ENCODE data around the gene EPHA8.

The EPHA8 gene

DNA sequence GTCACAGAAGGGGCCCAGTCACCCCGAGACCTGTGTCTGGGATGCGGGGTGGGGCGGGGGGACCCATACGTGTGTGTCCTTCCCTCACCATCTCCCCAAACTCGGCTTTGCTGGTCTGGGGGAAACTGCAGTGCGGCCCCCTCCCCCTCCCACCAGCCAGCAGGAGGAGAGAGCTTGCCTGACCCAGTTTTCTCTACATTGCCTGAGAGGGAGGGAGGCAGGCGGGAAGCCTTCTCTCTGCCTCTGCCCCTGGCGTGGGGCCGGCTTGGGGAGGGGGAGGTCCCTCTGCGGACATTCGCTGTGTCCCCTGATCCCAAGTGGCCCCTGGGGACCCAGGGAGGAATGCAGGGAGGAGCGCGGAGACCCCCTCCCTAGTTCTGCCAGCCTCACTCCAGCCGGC, 3.9 kb downstream of the EPHA8 start:
- DNase-seq (ENCODE audit: low read depth), result no peak

DNA sequence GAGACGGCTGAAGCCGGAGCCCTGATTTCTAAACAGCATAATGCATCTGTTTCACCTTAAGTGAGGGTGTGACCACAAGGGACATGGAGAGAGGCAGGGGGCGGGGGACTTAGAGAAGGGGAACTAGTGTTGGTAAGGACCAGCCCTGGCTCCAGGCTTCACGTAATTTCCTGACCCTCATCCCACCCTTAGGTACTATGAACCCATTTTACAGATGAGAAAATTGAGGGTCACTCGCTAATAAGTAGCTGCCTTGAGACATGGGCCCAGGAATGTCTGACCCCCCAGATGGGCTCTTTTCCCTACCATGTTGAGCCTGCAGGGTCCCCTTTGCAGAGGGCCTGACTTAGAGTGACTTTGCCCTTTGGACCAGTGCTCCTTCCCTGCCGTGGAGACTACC, 4.7 kb downstream of the EPHA8 start:
- DNase-seq (ENCODE audit: low read depth), result no peak

DNA sequence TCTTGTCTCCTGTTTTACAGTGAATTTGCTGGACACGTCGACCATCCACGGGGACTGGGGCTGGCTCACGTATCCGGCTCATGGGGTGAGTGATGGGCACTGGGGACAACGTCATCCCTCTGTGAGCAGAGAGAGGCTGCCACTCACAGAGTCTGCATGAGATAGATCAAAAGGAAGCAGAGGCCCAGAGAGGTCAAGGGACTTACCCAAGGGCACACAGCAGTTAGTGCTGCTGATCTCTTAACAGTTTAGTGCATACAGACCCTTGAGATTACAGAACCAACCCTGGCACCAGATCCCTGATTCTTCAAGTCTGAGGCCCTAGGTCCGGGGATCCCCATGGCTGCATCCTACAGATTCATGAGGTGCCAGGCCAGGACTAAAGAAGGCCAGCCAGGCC, 6.0 kb downstream of the EPHA8 start:
- no peak for DNase-seq (ENCODE audit: low read depth)

DNA sequence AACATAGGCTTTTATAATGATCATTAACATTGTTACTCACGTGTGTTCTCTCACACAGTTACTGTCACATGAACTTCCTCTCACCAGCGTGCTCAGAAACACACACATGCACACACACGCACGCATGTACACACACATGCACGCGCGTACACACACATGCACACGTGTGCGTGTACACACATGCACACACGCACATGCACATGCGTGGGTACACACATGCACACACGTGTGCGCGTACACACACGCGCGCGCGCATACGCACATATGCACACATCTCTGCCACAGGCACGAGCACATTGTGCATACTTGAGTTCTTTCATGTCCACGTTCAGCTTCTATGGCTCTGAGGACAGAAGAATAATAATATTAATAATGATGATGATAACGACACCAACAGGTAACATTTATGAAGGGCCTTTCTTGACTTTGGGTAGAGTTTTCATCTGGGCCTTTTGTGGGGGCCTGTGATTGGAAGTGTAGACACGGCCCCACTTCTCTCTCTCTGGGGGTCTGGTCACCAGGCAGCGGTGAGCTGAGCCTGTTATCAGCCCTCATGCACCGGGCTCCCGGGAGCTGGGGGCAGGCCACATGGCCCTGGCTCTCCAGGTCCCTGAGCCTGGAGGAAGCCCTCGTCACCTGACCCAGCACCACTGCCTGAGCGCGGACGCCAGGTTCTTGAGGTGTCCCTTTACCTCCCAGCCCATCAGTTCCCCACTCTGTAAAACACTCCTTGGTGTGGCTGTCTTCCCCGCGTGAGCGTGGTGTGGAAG, 7.0 kb downstream of the EPHA8 start:
- no peak for DNase-seq (ENCODE audit: low read depth)

DNA sequence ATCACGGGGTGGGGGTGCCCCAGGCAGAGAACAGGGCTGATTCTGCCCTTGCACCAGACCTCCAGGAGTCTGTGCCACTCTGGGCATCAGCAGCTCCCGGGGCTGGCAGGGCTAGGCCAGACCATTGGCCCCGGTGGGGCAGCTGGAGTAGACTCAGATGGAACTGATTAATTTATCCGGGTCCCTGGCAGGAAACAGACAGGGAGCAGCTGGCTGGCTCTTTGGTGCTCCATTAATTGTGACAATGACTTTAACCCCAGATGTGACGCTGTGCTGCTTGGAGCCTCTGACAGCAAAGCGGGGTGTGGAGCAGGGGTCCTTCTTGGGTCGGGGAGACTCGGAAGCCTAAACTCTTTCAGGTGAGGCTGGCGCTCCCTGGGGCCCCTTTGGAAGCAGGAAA, 9.5 kb downstream of the EPHA8 start:
- no peak for DNase-seq (ENCODE audit: low read depth)

DNA sequence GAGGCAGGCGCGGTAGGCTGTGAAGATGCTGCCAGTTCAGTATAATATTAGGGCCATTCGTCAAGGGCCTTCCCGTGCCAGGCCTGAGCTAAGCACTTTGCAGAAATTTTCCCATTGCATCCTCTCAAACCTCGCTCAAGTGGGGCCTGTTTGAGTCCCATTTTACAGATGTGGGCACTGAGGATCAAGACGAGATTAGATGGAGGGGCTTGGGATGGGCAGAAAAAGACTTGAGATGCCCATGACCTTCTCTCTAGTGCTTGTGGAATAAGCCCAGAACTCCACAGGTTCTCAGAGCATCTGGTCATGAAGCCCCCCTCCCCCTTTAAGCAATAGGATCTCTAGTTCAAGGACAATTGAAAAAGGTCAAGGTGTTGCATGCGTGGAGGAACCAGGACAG, 9.9 kb downstream of the EPHA8 start:
- DNase-seq (ENCODE audit: low read depth), result no peak

DNA sequence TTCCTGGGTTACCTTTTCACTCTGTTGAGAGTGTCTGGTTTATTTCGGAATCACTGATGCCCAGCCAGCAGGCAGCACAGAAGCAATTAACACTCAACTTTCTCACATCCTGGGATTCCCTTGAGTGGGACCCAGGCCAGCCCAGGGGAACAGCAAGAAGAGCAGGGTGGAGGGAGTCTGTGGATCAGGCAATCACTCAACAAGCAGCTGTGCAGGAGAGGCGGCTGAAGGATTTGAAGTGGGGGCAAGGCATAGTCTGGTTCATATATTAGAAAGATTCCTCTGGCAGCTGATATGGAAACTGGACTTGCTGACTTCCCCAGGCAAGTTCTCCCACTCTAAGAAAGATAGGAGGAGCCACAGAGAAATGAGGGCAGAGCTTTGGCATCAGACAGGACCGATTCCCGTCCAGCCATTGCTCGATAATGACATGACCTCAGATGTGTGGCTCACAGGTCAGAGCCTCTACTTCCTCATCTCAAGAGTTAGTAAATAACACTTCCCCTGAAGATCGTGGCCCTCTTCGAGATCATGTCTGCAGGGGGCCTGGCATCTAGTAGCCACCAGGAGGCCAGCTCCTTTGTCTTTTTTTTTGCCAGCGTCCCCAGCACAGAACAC, 12.4 kb downstream of the EPHA8 start:
- DNase-seq (ENCODE audit: low read depth), result no peak

DNA sequence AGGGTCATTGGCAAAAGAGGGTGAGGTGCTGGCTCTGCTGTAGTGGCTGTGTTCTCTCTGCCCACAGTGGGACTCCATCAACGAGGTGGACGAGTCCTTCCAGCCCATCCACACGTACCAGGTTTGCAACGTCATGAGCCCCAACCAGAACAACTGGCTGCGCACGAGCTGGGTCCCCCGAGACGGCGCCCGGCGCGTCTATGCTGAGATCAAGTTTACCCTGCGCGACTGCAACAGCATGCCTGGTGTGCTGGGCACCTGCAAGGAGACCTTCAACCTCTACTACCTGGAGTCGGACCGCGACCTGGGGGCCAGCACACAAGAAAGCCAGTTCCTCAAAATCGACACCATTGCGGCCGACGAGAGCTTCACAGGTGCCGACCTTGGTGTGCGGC, 12.9 kb downstream of the EPHA8 start:
- no peak for DNase-seq (ENCODE audit: low read depth)

DNA sequence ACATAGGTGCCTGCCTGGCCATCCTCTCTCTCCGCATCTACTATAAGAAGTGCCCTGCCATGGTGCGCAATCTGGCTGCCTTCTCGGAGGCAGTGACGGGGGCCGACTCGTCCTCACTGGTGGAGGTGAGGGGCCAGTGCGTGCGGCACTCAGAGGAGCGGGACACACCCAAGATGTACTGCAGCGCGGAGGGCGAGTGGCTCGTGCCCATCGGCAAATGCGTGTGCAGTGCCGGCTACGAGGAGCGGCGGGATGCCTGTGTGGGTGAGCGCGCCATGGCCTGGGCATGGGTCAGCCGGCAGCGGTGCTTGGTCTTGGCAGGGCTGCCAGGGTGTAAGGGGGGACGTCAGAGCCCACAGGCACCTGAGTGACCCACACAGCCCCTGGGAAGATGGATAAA, 13.3 kb downstream of the EPHA8 start:
- DNase-seq (ENCODE audit: low read depth), result no peak

DNA sequence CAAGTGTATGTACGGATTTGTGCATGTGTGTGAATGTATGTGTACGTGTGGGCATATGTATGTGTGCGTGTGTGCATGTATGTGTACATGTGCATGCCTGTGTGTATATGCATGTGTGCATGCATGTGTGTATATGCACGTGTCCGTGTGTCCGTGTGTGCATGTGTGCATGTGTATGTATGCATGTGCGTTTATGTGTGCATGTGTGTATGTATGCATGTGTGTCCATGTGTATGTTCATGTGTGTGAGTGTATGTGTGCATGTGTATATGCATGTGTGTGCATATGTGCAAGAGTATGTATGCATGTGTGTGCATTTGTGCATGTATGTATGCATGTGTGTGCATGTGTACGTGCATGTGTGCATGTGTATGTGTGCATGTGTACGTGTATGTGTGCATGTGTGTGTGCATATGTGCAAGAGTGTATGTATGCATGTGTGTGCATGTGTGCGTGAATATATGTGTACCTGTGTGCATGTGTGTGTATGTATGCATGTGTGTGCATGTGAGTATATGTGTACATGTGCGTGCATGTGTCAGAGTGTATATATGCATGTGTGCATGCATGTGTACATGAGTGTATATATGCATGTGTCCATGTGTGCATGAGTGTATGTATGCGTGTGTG, 15.6 kb downstream of the EPHA8 start:
- no peak for DNase-seq (ENCODE audit: low read depth)

DNA sequence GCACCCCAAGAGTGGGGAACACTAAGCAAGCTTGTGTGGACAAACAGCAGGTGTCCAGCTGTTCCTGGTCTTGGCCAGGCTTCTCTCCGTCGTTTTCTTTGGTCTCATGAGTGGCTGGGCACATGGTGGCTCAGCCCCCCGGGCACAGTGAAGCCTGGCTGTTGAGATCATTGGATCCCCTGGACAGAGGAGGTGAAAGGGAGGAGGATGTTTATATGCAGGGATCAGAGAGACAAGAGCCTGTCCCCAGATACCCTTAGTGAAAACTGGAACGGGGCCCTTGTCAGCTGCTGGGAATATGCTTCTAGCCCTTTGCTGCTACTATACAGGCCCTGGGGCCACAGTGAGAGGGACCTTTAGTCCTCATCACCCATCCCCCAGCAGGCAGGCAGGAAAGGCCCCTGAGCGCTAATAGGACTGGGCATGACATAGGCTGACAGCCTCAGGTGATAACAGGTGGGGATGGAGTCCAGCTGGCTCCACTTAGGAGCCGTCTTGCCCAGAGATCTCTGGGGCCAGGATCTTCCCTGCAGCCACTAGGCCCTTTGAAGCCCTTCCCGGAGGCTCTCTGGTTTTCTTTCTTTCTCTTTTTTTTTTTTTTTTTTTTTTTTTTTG, 16.4 kb downstream of the EPHA8 start:
- no peak for DNase-seq (ENCODE audit: low read depth)

DNA sequence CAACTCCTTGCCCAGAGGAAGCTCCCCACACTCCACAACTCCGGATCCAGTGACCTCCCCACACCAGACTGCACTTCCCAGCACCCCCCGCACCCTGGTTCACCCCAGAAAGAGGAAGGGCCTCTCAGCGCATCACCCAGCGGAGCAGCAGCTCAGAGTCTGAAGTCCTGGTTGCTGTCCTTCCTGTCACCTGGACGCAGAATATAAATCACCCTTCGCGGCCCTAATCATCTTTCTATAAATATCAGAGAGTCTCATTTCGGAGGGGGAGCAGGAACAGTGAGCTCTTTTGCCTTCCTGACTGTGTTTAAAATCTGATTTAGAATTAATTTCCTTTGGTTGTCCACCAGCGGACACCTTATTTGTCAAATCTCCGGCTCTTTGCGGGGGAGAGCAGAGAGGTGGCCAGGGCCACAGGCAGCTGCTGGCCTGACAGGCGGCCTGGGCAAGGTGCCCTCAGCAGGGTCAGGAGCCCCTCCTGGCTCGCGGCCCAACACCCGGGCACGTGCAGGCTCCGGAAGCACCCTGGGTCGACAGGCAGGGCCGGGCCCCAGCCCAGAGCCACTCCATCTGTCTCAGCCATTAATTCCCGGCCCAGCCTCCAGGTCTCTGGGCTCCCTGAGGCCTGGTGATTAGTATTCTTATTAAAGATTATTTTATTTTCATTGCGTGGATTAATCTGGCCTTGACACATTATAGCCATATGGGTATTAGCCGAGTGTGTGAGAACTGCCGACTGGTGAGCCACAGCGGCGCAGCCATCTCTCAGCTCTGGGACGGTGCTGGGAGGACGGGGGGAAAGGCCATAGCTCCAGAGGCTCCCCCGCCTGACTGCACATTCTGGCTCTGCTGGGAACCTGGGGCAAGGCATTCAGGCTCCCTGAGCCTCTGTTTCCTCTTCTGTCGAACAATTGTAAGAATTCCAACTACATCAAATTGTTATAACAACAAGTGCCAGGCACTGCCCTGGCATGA, 19.7 kb downstream of the EPHA8 start:
- no peak for DNase-seq (ENCODE audit: low read depth)

DNA sequence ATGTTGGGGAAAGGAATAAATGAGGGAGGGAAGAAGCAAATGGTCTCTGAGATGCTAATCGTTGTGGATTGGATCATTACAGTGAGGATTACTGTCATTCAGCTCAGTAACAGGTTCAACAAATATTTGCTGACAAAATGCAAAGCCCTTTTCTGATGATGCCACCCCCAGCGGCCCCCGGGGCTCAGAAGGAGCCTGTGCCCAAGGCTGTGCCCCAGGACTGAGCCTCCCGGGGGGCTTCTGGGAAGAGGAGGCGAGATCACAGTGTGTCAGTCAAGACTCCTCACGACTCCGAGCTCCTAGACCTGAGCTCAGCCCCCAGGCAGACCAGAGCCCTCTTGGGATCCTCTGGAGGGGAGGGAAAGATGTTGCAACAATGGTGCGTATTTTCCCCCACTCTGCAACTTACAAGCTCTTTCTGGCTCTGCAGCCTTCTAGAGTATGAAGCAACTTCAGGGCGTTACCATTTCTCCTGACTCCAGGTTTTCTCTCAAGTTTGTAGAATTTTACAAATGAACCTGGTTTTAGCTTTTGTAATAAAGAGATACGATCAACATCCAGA, 20.8 kb downstream of the EPHA8 start:
- no peak for DNase-seq (ENCODE audit: low read depth)

DNA sequence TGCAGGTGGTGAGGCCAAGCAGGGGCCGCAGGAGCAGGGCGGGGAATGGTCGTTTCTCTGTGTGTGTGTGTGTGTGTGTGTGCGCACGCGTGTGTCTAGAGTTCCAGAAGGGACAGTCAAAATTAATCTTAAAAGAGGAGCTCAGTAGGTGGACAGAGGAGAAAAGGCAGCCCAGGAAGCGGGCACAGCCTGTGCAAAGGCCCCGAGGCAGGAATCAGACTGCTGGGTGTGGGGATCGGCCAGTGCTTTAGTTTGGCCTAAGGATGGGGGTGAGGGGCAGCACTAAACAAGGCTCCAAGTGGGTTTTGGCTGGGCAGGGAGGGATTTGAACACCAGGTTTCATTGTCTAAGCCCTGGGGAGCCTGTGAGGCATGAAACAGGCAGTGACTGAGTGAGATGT, 21.7 kb downstream of the EPHA8 start:
- no peak for DNase-seq (ENCODE audit: low read depth)

DNA sequence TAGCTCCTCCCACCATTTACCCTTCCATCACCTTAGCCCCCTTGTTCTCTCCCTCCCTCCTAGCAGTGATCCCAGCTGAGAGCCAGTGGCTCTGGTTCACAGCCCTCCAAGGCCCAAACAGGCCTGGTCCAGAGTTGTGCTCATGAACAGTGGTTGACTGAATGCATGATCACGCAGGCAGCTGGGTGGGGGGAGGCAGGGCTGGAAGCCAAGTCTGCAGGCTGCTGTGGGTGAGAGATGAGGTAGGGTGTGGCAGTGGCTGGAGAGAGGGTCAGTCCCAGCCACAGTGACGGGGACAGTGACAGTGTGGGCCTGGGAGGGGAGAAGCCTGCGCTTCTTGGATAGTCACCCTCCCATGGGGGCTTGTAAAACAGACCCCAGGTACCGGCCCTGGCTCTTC, 22.2 kb downstream of the EPHA8 start:
- no peak for DNase-seq (ENCODE audit: low read depth)

DNA sequence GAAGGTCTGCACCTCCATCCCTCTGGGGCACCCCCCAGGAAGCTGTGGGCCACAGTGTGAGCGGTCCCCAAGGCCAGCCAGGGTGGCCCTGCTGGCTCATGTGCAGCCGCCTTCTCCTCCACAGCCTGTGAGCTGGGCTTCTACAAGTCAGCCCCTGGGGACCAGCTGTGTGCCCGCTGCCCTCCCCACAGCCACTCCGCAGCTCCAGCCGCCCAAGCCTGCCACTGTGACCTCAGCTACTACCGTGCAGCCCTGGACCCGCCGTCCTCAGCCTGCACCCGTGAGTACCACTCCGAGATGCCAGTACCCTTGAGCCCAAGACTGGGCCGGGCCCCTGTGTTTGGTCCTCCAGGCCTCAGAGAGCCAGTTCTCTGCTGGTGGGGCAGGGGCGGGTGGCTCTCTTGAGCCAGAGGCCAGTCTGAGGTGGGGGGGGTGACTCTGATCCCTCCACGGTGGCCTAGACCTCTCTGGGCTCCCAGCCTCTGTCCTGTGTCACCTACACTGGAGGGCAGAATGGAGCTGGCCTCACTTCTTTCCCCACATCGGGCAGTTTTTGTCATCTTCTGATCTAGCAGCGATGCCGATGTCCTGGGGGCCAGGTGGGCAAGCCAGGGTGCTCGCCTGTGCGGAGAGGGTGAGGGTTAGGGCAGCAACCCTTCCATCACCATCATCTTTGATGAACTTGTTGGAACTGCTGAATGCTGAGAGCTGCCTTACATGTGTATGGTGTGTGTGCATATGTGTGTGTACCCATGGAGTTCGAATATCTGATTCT, 23.3 kb downstream of the EPHA8 start:
- DNase-seq (ENCODE audit: low read depth), result no peak

DNA sequence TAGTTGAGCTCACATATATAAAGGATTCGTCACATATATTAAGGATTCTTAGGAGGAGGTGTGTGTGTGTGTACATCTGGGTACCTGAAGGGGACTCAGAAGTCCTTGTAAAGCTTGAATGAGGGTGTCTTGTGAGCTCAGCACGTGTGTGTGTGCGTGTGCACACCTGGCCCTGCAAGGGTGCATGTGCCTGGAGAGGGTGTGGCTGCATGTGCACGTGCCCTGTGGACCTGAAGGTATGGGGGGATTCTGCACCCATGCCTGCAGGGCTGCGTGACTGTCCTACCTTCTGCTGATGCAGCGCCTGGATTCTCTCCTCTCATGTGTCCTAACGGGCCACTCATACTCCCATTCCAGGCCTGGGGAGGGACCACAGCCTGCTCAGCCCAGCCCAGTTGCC, 24.0 kb downstream of the EPHA8 start:
- DNase-seq (ENCODE audit: low read depth), result no peak

DNA sequence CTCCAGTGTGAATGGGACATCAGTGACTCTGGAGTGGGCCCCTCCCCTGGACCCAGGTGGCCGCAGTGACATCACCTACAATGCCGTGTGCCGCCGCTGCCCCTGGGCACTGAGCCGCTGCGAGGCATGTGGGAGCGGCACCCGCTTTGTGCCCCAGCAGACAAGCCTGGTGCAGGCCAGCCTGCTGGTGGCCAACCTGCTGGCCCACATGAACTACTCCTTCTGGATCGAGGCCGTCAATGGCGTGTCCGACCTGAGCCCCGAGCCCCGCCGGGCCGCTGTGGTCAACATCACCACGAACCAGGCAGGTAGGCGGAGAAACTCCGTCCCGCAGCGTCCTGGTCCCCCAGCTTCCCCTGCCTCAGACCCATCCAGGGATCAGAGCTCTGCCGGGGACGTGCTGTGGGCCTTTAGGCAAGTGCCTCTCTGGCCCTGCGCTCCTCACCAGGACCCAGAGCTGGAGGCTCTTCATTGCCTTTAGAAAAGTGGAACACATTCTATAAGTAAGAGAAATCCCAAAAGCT, 25.7 kb downstream of the EPHA8 start:
- DNase-seq (ENCODE audit: low read depth), result no peak

DNA sequence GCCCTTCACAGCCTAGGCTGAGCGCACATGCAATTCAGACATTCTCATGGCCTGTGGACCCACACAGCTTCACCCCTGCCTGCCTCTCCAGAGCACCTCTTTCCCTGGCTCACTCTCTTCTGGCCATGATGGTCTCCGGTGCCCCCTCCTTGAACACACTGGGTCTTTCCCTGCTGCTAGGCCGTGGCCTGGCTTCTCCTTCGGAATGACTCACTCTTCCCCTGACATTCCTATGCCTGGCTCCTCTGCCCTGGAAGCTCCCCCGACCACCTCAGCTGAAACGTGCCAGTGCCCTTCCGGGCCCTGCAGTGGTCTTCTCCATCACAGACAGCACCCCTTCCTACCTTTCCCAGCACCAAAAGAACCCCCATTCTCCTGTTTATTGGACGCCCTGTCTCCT, 28.3 kb downstream of the EPHA8 start:
- DNase-seq (ENCODE audit: low read depth), result no peak

DNA sequence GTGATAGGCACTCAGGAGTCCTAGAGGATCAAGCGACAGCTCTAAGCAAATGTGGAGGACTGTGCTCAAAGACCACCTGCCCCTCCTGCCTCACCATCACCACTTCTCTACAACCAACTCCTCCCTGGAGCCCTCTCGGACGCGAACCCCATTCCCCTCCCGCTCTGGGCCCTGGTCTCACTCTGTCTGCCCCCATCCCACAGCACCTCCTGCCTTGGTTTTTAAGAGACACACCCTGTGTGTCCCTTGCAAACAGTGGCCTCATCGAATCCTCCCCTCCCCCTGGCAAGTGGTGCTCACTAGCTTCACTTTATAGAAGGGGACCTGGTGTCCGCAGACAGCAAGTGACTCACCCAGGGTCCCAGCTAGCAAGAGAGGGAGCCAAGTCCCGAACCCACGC, 28.8 kb downstream of the EPHA8 start:
- no peak for DNase-seq (ENCODE audit: low read depth)
